ENCODE data around the gene NACC1. TPM values are rescaled to one million over a fixed set of nuclear protein-coding genes. Genes with fewer than 3 reads are reported as not detected.

NACC1 gene
- total and polyA plus RNA-seq, 2 of the 8 experiments (the other 6 are each of a cell fraction or from before 2014, with no cell fraction given), result 234 to 301 TPM

GRCh38 chr19:13120031-13120430 lies 2.0 kb downstream of the NACC1 start:
- WGBS, 2 experiments (ENCODE audit: extremely low coverage in 1 of 2, insufficient coverage in 1 of 2, insufficient read length in 1 of 2, insufficient replicate concordance in 2 of 2, low coverage in 1 of 2, low lambda C conversion rate in 2 of 2, missing lambda C conversion rate in 1 of 2), result 87% methylated on average over 9 of the region's 9 CpGs; no CpG with 5 or more reads in 1 of the 2 experiments
- peak overlapping the region; percentile 92; the same call in 1 of the 2 replicates for H2BK5ac ChIP-seq (ENCODE audit: low read depth, low read length)
- DNase-seq (ENCODE audit: low read depth in 1 of 2, low spot score in 2 of 2), result no peak

More at GRCh38 chr19:13120031-13120430, 2.0 kb downstream of the NACC1 start:
- Histone ChIP-seq H3K4me1 (replicated peaks in 1 of 4; ENCODE audit: control insufficient read depth in 3 of 4, insufficient read depth in 4 of 4, low read length in 3 of 4) (peaks cover 14 to 39% (median 26%) of the 10 kb centered on the region in 4 experiments), H3K27me3 (replicated peaks in 1 of 4; ENCODE audit: control insufficient read depth in 3 of 4, extremely low read depth in 1 of 4, insufficient read depth in 3 of 4, low read length in 3 of 4) (no peaks in the 10 kb centered on the region), H3K9ac (replicated peaks in 1 of 4; ENCODE audit: extremely low read depth in 1 of 4, low read depth in 3 of 4, low read length in 3 of 4) (no peak overlapping the region), H4K8ac (ENCODE audit: extremely low read depth, insufficient read depth, low read length) (no peak overlapping the region), H3K14ac (ENCODE audit: insufficient read length) (no peak overlapping the region), H2AFZ (ENCODE audit: low read length) (no peak overlapping the region), H3K4me2 (ENCODE audit: insufficient read depth in 1 of 2, low read depth in 2 of 2, low read length in 2 of 2) (peak overlapping the region; percentile 70 to 81), H3K23me2 (ENCODE audit: low read depth, low read length) (peaks cover 8% of the 10 kb centered on the region; the same call in 1 of the 2 replicates), H3K79me2 (ENCODE audit: control insufficient read depth in 1 of 2, insufficient read depth in 2 of 2, low read length in 2 of 2) (peaks cover 57 to 78% of the 10 kb centered on the region in 2 experiments), H4K20me1 (replicated peaks in 1 of 2; ENCODE audit: control insufficient read depth in 1 of 2, insufficient read depth in 2 of 2, low read length in 2 of 2) (peaks cover 49 to 51% of the 10 kb centered on the region in 2 experiments), H3K56ac (replicated peaks; ENCODE audit: insufficient read length, low read depth, low read length) (no peak overlapping the region), H3K36me3 (ENCODE audit: control insufficient read depth in 2 of 4, insufficient read depth in 4 of 4, low read length in 3 of 4) (peaks cover 0 to 12% (median 6%) of the 10 kb centered on the region in 4 experiments; a peak in 5 of 8 replicates), H3K79me1 (ENCODE audit: low read depth, low read length) (peaks cover 41% of the 10 kb centered on the region), H2BK12ac (ENCODE audit: low read depth, low read length) (peak overlapping the region; percentile 97; the same call in 1 of the 2 replicates), H3K4me3 (ENCODE audit: extremely low read depth in 1 of 4, insufficient read depth in 2 of 4, low read depth in 3 of 4, low read length in 4 of 4) (peak overlapping the region in 3 of 4 experiments; percentile 7 to 100 (median 77); a peak in 4 of 8 replicates), H4K5ac (ENCODE audit: insufficient read length, low read depth, low read length) (no peak overlapping the region), H2AK5ac (ENCODE audit: low read depth, low read length) (peak overlapping the region; percentile 55; the same call in 1 of the 2 replicates), H3K9me3 (ENCODE audit: insufficient read depth in 2 of 2, low read depth in 1 of 2, low read length in 1 of 2) (no peaks in the 10 kb centered on the region), H3K4ac (replicated peaks; ENCODE audit: insufficient read length, low read depth, low read length) (no peak overlapping the region), H2BK120ac (replicated peaks; ENCODE audit: low read depth, low read length) (no peak overlapping the region), H3K27ac (ENCODE audit: low read depth, low read length) (0 out of 2 replicates have a peak overlapping the region, but pooled peaks have one; percentile 32), H3K18ac (ENCODE audit: extremely low read depth, low read length) (no peak overlapping the region; the same call in 1 of the 2 replicates), H2BK20ac (ENCODE audit: low read length) (0 out of 2 replicates have a peak overlapping the region, but pooled peaks have one; percentile 48), H2BK15ac (ENCODE audit: low read length) (0 out of 2 replicates have a peak overlapping the region, but pooled peaks have one; percentile 48), H4K91ac (replicated peaks; ENCODE audit: insufficient read length, low read length) (no peak overlapping the region), H3K23ac (ENCODE audit: insufficient read length) (no peak overlapping the region)
- POLR2A ChIA-PET (ENCODE audit: partially characterized antibody), result interaction anchor here (0.7 to 19.5 kb wide), 18 partner anchors 12 to 183 kb away, joined by 3 to 228 read pairs (median 4); partner anchors contain the start of genes IER2, LYL1 and STX10
- TF ChIP-seq TAF7 (optimal IDR thresholded peaks at IDR 0.05; ENCODE audit: borderline replicate concordance, low read depth, low read length) (no peak), EZH2 (IDR thresholded peaks at IDR 0.05; ENCODE audit: low read depth, low read length, severe bottlenecking) (no peak), RBBP5 (IDR thresholded peaks at IDR 0.05; ENCODE audit: borderline replicate concordance, low read depth, low read length) (no peak), FOSL1 (IDR thresholded peaks at IDR 0.05; ENCODE audit: insufficient read depth, low read depth, low read length) (no peak), JUND (IDR thresholded peaks at IDR 0.05; ENCODE audit: low read length) (no peak), TCF12 (IDR thresholded peaks at IDR 0.05; ENCODE audit: low read depth, low read length) (no peak), RAD21 (IDR thresholded peaks at IDR 0.05 in 1 of 2, conservative IDR thresholded peaks at IDR 0.05 in 1 of 2; ENCODE audit: low read depth in 2 of 2, low read length in 2 of 2) (no peak), RFX5 (IDR thresholded peaks at IDR 0.05; ENCODE audit: borderline replicate concordance, low read depth, low read length) (no peak), ATF2 (IDR thresholded peaks at IDR 0.05; ENCODE audit: low read length) (no peak), BACH1 (IDR thresholded peaks at IDR 0.05; ENCODE audit: low read length) (no peak), SP1 (IDR thresholded peaks at IDR 0.05; ENCODE audit: low read depth, low read length) (no peak)
- CTCF ChIA-PET (ENCODE audit: partially characterized antibody), result interaction anchor here (0.9 to 2.8 kb wide), 9 partner anchors 9 to 155 kb away, joined by 3 to 7 read pairs (median 4); no protein-coding TSS in a partner anchor
- no peak for FAIRE-seq

Measured in H1 (cell line).